Caco-2 (cell line): Measurements from ENCODE around the gene CTSD. TPM values are rescaled to one million over a fixed set of nuclear protein-coding genes. Genes with fewer than 3 reads are reported as not detected.
A peak's percentile ranks its signal among the peaks of the same experiment; 100 is the strongest.

Experiments used
- BruUV-seq: library from RNA; stranded (reverse); fragments of 400-500 nt; replicated peaks from 2 replicates; lab custom pipeline; 2021; lab: Mats Ljungman, UMichigan
- CTCF ChIA-PET: fragments of 300-600 bp; sonication (Branson Sonifier 250); formaldehyde crosslinking; loops from one replicate; lab custom pipeline; 2022; ENCODE audit warnings: antibody characterized with exemption; lab: Charles Lee
- POLR2A ChIA-PET: fragments of 300-600 bp; sonication (Branson Sonifier 250); formaldehyde crosslinking; loops from one replicate; lab custom pipeline; 2022; ENCODE audit warnings: antibody characterized with exemption; lab: Charles Lee
- DNase-seq, 2 experiments: peaks; one replicate each; pipeline versions ENCODE4 v3.0.0 to v3.0.0-alpha.2; 2020 to 2022
- H3K27me3 ChIP-seq: replicated peaks from 2 replicates; pipeline ENCODE4 v1.6.0; 2011; ENCODE audit warnings: low read length; ENCODE audit not compliant: control insufficient read depth, insufficient read depth
- H3K36me3 ChIP-seq: 2 replicates; pipeline ENCODE4 v1.5.1; 2011; ENCODE audit warnings: low read length; ENCODE audit not compliant: control insufficient read depth, insufficient read depth
- H3K4me1 ChIP-seq: fragments of 250-450 bp; sonication (Bioruptor Pico); 2 replicates; pipeline ENCODE4 v1.5.1; 2020; ENCODE audit warnings: mild to moderate bottlenecking
- H3K4me3 ChIP-seq: 2 replicates; pipeline ENCODE4 v1.5.1; 2011; ENCODE audit warnings: low read depth, mild to moderate bottlenecking, control low read depth, low read length
- H3K9me3 ChIP-seq: fragments of 250-450 bp; sonication (Bioruptor Pico); 2 replicates; pipeline ENCODE4 v1.5.1; 2020; ENCODE audit warnings: mild to moderate bottlenecking, moderate library complexity
- H3K27ac Mint-ChIP-seq: one replicate; pipeline ENCODE4 v1.8.0; 2022; ENCODE audit warnings: mixed read lengths; ENCODE audit not compliant: unreplicated experiment
- H3K27me3 Mint-ChIP-seq: one replicate; pipeline ENCODE4 v1.8.0; 2022; ENCODE audit warnings: mixed read lengths; ENCODE audit not compliant: insufficient read depth, unreplicated experiment
- H3K36me3 Mint-ChIP-seq: one replicate; pipeline ENCODE4 v1.8.0; 2022; ENCODE audit warnings: mild to moderate bottlenecking, mixed read lengths; ENCODE audit not compliant: insufficient read depth, unreplicated experiment
- H3K4me1 Mint-ChIP-seq: one replicate; pipeline ENCODE4 v1.8.0; 2022; ENCODE audit warnings: low read depth, mixed read lengths; ENCODE audit not compliant: unreplicated experiment
- H3K4me3 Mint-ChIP-seq: one replicate; pipeline ENCODE4 v1.8.0; 2022; ENCODE audit warnings: mild to moderate bottlenecking, moderate library complexity, mixed read lengths; ENCODE audit not compliant: unreplicated experiment
- H3K9me3 Mint-ChIP-seq: one replicate; pipeline ENCODE4 v1.8.0; 2022; ENCODE audit warnings: mixed read lengths; ENCODE audit not compliant: unreplicated experiment
- intact Hi-C: fragments of 100-400 bp; cut with micrococcal nuclease; formaldehyde crosslinking; loops from one replicate; pipeline ENCODE4 v1.10.0; 2022; ENCODE audit not compliant: unreplicated experiment
- total RNA-seq: library from RNA; stranded (reverse); gene quantifications from 2 replicates; pipeline ENCODE4 v1.2.3, GENCODE V29; 2022
- TF ChIP-seq, protein P1 (sequence below), 2 experiments: fragments of 200-600 bp in 1 of 2; IDR thresholded peaks; 1 replicate in 1 of 2; 2 replicates in 1 of 2; pipeline versions ENCODE4 v1.5.1 to v1.8.0; 2011 to 2022; ENCODE audit warnings: antibody characterized with exemption in 1 of 2, control low read depth in 1 of 2, inconsistent platforms in 1 of 2, low read depth in 1 of 2, low read length in 1 of 2, mild to moderate bottlenecking in 1 of 2, moderate library complexity in 1 of 2; ENCODE audit not compliant: insufficient read depth in 1 of 2, severe bottlenecking in 1 of 2, unreplicated experiment in 1 of 2

Gene CTSD
- total RNA-seq, 1 experiment from 2014 or later: 335 TPM

GRCh38 chr11:1744891-1745700 is 18.6 kb downstream of the CTSD start:
- Mint-ChIP-seq H3K9me3 (peaks cover 8% of the 10 kb centered on the region), H3K4me1 (no peaks in the 10 kb centered on the region), H3K27ac (no peak overlapping the region), H3K36me3 (peaks cover 17% of the 10 kb centered on the region), H3K4me3 (no peak overlapping the region), H3K27me3 (peaks cover 7% of the 10 kb centered on the region)
- no peaks in the 10 kb centered on the region for H3K36me3 ChIP-seq
- H3K27me3 ChIP-seq: no peaks in the 10 kb centered on the region
- peak in 1 of 2 experiments; percentile 21 for DNase-seq
- CTCF ChIA-PET: interaction anchor here (1.6 kb wide), 1 partner anchor 92 kb away, joined by 6 read pairs; no protein-coding TSS in a partner anchor
- TF ChIP-seq, protein P1, sequence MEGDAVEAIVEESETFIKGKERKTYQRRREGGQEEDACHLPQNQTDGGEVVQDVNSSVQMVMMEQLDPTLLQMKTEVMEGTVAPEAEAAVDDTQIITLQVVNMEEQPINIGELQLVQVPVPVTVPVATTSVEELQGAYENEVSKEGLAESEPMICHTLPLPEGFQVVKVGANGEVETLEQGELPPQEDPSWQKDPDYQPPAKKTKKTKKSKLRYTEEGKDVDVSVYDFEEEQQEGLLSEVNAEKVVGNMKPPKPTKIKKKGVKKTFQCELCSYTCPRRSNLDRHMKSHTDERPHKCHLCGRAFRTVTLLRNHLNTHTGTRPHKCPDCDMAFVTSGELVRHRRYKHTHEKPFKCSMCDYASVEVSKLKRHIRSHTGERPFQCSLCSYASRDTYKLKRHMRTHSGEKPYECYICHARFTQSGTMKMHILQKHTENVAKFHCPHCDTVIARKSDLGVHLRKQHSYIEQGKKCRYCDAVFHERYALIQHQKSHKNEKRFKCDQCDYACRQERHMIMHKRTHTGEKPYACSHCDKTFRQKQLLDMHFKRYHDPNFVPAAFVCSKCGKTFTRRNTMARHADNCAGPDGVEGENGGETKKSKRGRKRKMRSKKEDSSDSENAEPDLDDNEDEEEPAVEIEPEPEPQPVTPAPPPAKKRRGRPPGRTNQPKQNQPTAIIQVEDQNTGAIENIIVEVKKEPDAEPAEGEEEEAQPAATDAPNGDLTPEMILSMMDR (IDR thresholded peaks at IDR 0.05; ENCODE audit: insufficient read depth in 1 of 2, low read depth in 1 of 2, low read length in 1 of 2, severe bottlenecking in 1 of 2, unreplicated experiment in 1 of 2): no peak
- BruUV-seq: no TSS peak
- 0 out of 2 replicates have a peak, but pooled peaks cover 6% of the 10 kb centered on the region for H3K4me1 ChIP-seq
- POLR2A ChIA-PET: no interaction called here
- no peaks in the 10 kb centered on the region for H3K9me3 ChIP-seq
- H3K4me3 ChIP-seq: no peak overlapping the region
- intact Hi-C loops: no loop called here

DNA sequence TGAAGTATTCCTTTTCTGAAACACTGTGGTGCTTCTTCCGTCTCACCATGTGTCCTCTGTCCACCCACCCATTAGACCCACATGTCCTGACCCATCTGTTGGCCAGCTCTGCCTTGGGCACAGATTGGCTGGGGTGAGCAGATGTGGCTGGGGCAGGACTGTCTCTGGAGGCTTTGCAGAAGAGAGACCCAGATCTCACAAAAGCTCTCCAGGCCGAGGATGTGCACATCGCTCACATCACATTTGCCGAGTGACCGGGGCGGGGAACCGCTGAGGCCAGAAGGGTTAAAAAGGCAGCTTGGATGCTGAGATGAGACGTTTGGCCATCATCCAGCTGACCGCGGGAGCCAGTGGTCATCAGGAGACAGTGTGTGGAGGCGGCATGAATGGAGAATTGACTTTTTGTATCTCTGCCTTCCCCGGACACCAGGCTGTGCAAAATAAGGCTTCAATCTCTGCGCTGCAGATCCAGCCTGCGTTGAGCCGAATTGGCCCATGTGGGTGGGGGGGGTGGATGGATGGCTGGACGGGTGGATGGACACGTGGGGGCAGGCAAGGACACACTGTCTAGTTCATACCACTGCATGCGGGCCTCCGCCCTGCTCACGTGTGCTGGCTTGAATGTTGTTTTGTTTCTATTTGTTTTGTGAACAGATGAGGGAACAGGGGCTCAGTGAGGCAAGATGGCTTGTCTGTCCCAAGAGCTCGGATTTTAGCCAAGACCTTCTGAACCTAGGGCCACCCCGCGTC is 19.4 kb downstream of the CTSD start:
- POLR2A ChIA-PET: no interaction called here
- Histone ChIP-seq H3K4me3 (no peak overlapping the region), H3K36me3 (no peaks in the 10 kb centered on the region), H3K27me3 (no peaks in the 10 kb centered on the region), H3K9me3 (no peaks in the 10 kb centered on the region), H3K4me1 (0 out of 2 replicates have a peak, but pooled peaks cover 6% of the 10 kb centered on the region)
- peaks cover 4% of the 10 kb centered on the region for H3K27me3 Mint-ChIP-seq
- no peak overlapping the region for H3K4me3 Mint-ChIP-seq
- no peak overlapping the region for H3K27ac Mint-ChIP-seq
- CTCF ChIA-PET: interaction anchor here (1.6 kb wide), 1 partner anchor 91 kb away, joined by 6 read pairs; no protein-coding TSS in a partner anchor
- H3K9me3 Mint-ChIP-seq: peaks cover 8% of the 10 kb centered on the region
- DNase-seq: peak in 1 of 2 experiments; percentile 28
- no TSS peak for BruUV-seq
- TF ChIP-seq, protein P1 (IDR thresholded peaks at IDR 0.05; ENCODE audit: insufficient read depth in 1 of 2, low read depth in 1 of 2, low read length in 1 of 2, severe bottlenecking in 1 of 2, unreplicated experiment in 1 of 2): no peak
- intact Hi-C loops: no loop called here
- peaks cover 9% of the 10 kb centered on the region for H3K36me3 Mint-ChIP-seq
- H3K4me1 Mint-ChIP-seq: no peaks in the 10 kb centered on the region

DNA sequence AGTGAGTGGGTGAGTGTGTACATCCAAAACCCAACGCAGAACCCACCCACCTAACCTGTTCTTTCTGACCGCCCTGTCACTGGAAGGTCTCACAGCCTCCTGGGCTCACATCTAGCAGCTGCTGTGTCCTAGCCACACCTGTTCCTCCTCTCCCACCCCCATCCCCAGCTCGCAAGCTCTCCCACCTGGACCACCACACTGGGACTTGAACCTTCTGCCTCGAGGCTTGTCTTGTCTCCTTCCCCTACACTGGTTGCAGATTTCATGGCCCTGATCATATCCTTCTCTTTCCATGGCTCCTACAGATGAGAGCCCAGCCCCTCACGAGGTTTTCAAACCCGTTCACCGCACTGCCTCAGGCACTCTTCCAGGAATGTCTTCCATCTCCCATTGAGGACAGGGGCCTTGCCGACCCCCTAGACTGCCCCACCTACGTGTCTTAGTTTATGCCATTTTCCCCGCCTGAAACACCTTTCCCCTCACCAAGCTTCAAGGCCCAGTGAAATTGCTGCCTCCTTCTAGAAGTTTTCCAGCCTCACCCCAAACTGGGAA is 20.1 kb downstream of the CTSD start:
- Histone ChIP-seq H3K9me3 (no peaks in the 10 kb centered on the region), H3K27me3 (no peaks in the 10 kb centered on the region), H3K4me3 (no peak overlapping the region), H3K36me3 (no peaks in the 10 kb centered on the region), H3K4me1 (0 out of 2 replicates have a peak, but pooled peaks cover under 1% of the 10 kb centered on the region)
- CTCF ChIA-PET: interaction anchor here (1.6 kb wide), 1 partner anchor 91 kb away, joined by 6 read pairs; no protein-coding TSS in a partner anchor
- POLR2A ChIA-PET: no interaction called here
- no peaks in the 10 kb centered on the region for H3K4me1 Mint-ChIP-seq
- H3K27ac Mint-ChIP-seq: no peak overlapping the region
- H3K4me3 Mint-ChIP-seq: no peak overlapping the region
- TF ChIP-seq, protein P1 (IDR thresholded peaks at IDR 0.05; ENCODE audit: insufficient read depth in 1 of 2, low read depth in 1 of 2, low read length in 1 of 2, severe bottlenecking in 1 of 2, unreplicated experiment in 1 of 2): no peak
- H3K9me3 Mint-ChIP-seq: peaks cover 10% of the 10 kb centered on the region
- peaks cover 3% of the 10 kb centered on the region for H3K36me3 Mint-ChIP-seq
- intact Hi-C loops: no loop called here
- peak in 1 of 2 experiments; percentile 18 for DNase-seq
- BruUV-seq: no TSS peak
- peaks cover 4% of the 10 kb centered on the region for H3K27me3 Mint-ChIP-seq
